ENCODE results near the gene BRMS1. TPM values are rescaled to one million over a fixed set of nuclear protein-coding genes. Genes with fewer than 3 reads are reported as not detected.

Gene BRMS1
- total and polyA plus RNA-seq, 2 experiments from 2014 or later = 59.1 to 61.7 TPM

DNA sequence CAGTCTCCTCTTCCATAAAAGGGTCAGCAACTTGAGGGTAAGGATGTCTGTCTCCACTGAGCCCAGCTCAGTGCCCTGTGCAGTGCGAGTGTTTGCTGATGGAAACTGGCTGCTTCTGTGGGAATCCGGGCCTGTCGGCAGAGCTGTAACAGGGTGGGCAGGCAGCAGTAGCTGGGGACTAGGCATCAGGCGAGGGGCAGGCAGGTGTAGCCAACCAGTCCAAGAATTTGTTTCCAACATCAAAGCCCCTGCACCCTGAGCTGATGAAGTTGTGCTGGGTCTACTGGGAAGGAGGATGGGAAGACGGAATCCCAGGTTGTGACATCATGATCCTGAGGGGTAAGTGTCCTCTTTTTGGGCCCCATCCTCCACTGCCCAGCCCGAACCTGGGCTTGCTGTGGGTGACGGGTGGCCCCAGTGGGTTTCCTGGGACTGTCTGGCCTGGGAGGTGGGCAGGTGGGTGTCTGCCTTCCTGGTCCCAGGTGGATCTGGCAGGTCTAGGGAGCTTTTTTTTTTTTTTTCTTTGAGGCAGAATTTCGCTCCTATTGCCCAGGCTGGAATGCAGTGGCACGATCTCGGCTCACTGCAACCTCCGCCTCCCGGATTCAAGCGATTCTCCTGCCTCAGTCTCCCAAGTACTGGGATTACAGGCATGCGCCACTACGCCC lies 15.6 kb upstream of the BRMS1 start (continued):
- TF ChIP-seq, protein P1, sequence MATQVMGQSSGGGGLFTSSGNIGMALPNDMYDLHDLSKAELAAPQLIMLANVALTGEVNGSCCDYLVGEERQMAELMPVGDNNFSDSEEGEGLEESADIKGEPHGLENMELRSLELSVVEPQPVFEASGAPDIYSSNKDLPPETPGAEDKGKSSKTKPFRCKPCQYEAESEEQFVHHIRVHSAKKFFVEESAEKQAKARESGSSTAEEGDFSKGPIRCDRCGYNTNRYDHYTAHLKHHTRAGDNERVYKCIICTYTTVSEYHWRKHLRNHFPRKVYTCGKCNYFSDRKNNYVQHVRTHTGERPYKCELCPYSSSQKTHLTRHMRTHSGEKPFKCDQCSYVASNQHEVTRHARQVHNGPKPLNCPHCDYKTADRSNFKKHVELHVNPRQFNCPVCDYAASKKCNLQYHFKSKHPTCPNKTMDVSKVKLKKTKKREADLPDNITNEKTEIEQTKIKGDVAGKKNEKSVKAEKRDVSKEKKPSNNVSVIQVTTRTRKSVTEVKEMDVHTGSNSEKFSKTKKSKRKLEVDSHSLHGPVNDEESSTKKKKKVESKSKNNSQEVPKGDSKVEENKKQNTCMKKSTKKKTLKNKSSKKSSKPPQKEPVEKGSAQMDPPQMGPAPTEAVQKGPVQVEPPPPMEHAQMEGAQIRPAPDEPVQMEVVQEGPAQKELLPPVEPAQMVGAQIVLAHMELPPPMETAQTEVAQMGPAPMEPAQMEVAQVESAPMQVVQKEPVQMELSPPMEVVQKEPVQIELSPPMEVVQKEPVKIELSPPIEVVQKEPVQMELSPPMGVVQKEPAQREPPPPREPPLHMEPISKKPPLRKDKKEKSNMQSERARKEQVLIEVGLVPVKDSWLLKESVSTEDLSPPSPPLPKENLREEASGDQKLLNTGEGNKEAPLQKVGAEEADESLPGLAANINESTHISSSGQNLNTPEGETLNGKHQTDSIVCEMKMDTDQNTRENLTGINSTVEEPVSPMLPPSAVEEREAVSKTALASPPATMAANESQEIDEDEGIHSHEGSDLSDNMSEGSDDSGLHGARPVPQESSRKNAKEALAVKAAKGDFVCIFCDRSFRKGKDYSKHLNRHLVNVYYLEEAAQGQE (IDR thresholded peaks at IDR 0.05; ENCODE audit: unreplicated experiment) = no peak
- TF ChIP-seq EZH2 (IDR thresholded peaks at IDR 0.05; ENCODE audit: low read depth, unreplicated experiment) (no peak), JUNB (IDR thresholded peaks at IDR 0.05; ENCODE audit: unreplicated experiment) (no peak)

DNA sequence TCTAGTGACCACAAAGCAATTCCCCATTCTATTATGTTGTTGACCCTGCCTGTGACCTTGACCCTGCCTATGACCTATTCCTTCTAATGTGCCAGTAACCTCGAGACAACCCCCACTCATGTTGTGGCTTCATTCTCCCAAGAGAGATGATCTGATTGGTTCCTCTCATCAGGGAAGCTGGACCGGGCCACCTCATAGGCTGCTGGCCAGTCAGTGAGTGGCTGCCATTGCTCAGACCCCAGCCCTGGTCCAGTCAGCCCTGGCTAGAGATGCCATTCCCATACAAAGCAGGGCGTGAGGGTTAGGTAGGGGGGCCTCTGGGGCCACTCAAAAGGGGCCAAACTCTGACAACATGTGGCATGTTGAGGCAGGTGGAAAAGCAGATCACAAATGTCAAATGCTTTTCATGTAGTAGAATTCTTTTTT lies 14.8 kb upstream of the BRMS1 start:
- Mint-ChIP-seq H3K36me3 (ENCODE audit: low read depth) (peaks cover 34% of the 10 kb centered on the region), H3K4me1 (peaks cover 7% of the 10 kb centered on the region), H3K9me3 (no peaks in the 10 kb centered on the region; the same call in 2 of the 3 replicates), H3K4me3 (no peak overlapping the region), H3K27ac (peak overlapping the region; percentile 83; the same call in 1 of the 2 replicates), H3K27me3 (ENCODE audit: insufficient read depth, low read depth, poor library complexity) (peaks cover 22% of the 10 kb centered on the region)
- Histone ChIP-seq H3K36me3 (ENCODE audit: insufficient read depth) (peaks cover 5% of the 10 kb centered on the region; the same call in 1 of the 2 replicates), H3K4me3 (no peak overlapping the region), H3K27me3 (ENCODE audit: insufficient read depth) (no peaks in the 10 kb centered on the region), H3K27ac (ENCODE audit: low read depth) (peak overlapping the region; percentile 57; the same call in 1 of the 2 replicates), H3K79me2 (replicated peaks; ENCODE audit: insufficient read depth) (no peaks in the 10 kb centered on the region), H4K20me1 (replicated peaks; ENCODE audit: insufficient read depth) (peaks cover 8% of the 10 kb centered on the region), H3K9me2 (ENCODE audit: insufficient read depth) (no peaks in the 10 kb centered on the region), H2AFZ (no peak overlapping the region), H3F3A (replicated peaks; ENCODE audit: low read depth) (peaks cover 31% of the 10 kb centered on the region; the same call in 1 of the 2 replicates), H3K4me2 (no peak overlapping the region), H3K4me1 (ENCODE audit: insufficient read depth) (peaks cover 6% of the 10 kb centered on the region; the same call in 1 of the 2 replicates)
- peak; percentile 61 for ATAC-seq
- peak; percentile 57 for DNase-seq (ENCODE audit: low spot score)
- no peak for TF ChIP-seq NANOG (IDR thresholded peaks at IDR 0.05; ENCODE audit: borderline replicate concordance)
- 0 out of 2 replicates have a peak, but pooled peaks have one; percentile 4 for TF ChIP-seq CREB1 (CRISPR knock-in tag; IDR thresholded peaks at IDR 0.05; ENCODE audit: low read depth)
- TF ChIP-seq, protein P2, sequence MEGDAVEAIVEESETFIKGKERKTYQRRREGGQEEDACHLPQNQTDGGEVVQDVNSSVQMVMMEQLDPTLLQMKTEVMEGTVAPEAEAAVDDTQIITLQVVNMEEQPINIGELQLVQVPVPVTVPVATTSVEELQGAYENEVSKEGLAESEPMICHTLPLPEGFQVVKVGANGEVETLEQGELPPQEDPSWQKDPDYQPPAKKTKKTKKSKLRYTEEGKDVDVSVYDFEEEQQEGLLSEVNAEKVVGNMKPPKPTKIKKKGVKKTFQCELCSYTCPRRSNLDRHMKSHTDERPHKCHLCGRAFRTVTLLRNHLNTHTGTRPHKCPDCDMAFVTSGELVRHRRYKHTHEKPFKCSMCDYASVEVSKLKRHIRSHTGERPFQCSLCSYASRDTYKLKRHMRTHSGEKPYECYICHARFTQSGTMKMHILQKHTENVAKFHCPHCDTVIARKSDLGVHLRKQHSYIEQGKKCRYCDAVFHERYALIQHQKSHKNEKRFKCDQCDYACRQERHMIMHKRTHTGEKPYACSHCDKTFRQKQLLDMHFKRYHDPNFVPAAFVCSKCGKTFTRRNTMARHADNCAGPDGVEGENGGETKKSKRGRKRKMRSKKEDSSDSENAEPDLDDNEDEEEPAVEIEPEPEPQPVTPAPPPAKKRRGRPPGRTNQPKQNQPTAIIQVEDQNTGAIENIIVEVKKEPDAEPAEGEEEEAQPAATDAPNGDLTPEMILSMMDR (conservative IDR thresholded peaks at IDR 0.05; ENCODE audit: low read depth in 2 of 2) = no peak
- TF ChIP-seq ZNF331 (CRISPR knock-in tag; IDR thresholded peaks at IDR 0.05; ENCODE audit: low read depth) = no peak
- TF ChIP-seq EZH2 (IDR thresholded peaks at IDR 0.05; ENCODE audit: low read depth, unreplicated experiment) = no peak
- no peak for TF ChIP-seq EZH2phosphoT487 (IDR thresholded peaks at IDR 0.05; ENCODE audit: unreplicated experiment)
- TF ChIP-seq, protein P1 (IDR thresholded peaks at IDR 0.05; ENCODE audit: unreplicated experiment) = no peak
- TF ChIP-seq, protein P3, sequence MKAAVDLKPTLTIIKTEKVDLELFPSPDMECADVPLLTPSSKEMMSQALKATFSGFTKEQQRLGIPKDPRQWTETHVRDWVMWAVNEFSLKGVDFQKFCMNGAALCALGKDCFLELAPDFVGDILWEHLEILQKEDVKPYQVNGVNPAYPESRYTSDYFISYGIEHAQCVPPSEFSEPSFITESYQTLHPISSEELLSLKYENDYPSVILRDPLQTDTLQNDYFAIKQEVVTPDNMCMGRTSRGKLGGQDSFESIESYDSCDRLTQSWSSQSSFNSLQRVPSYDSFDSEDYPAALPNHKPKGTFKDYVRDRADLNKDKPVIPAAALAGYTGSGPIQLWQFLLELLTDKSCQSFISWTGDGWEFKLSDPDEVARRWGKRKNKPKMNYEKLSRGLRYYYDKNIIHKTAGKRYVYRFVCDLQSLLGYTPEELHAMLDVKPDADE (IDR thresholded peaks at IDR 0.05) = no peak
- TF ChIP-seq STAT1 (IDR thresholded peaks at IDR 0.05; ENCODE audit: unreplicated experiment) = no peak
- peak; percentile 35; the same call in 1 of the 2 replicates for TF ChIP-seq POLR2AphosphoS5 (IDR thresholded peaks at IDR 0.05; ENCODE audit: low read depth)
- no peak for TF ChIP-seq JUNB (IDR thresholded peaks at IDR 0.05; ENCODE audit: unreplicated experiment)

Data from GM23338 (cell line).